Fibroblast of villous mesenchyme (primary cell): ENCODE results near the gene SH3RF3. TPM values are rescaled to one million over a fixed set of nuclear protein-coding genes. Genes with fewer than 3 reads are reported as not detected.

Source experiments
- DNase-seq: peaks from one replicate; pipeline ENCODE4 v3.0.0-alpha.2; 2010; ENCODE audit warnings: low read depth
- H3K4me3 ChIP-seq: 2 replicates; pipeline ENCODE4 v1.5.1; 2011; ENCODE audit warnings: low read depth, mild to moderate bottlenecking, low read length
- total RNA-seq: library from RNA; depleted of rRNA; stranded (reverse); fragments of >200 nt; gene quantifications from 2 replicates; pipeline ENCODE4 v1.2.3, GENCODE V29; 2012
- TF ChIP-seq, protein P1 (sequence below): IDR thresholded peaks from 2 replicates; pipeline ENCODE4 v1.5.1; 2012; ENCODE audit warnings: low read depth, mild to moderate bottlenecking, low read length; ENCODE audit not compliant: insufficient read depth

Gene SH3RF3
- total RNA-seq, 1 donor: 13.4 TPM

DNA sequence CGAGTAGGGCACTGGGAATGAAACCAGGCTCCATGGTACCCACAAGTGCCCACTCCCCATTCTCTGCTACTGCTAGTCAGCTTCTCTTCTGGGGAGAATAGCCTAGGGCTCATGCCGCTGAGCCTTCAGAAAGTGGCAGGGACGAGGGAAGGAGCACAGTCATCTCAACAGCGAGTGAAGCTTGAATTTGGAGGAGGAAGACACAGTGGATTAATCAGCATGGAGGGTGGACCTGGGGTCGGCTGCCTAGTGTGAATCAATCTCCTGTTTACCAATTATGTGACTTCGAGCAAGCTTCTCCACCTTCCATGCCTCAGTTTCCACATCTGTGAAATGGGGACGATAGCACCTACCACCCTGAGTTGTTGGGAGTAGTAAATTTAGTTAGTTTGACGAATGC lies 327.8 kb downstream of the SH3RF3 start:
- no peak overlapping the region for H3K4me3 ChIP-seq
- DNase-seq: no peak
- TF ChIP-seq, protein P1, sequence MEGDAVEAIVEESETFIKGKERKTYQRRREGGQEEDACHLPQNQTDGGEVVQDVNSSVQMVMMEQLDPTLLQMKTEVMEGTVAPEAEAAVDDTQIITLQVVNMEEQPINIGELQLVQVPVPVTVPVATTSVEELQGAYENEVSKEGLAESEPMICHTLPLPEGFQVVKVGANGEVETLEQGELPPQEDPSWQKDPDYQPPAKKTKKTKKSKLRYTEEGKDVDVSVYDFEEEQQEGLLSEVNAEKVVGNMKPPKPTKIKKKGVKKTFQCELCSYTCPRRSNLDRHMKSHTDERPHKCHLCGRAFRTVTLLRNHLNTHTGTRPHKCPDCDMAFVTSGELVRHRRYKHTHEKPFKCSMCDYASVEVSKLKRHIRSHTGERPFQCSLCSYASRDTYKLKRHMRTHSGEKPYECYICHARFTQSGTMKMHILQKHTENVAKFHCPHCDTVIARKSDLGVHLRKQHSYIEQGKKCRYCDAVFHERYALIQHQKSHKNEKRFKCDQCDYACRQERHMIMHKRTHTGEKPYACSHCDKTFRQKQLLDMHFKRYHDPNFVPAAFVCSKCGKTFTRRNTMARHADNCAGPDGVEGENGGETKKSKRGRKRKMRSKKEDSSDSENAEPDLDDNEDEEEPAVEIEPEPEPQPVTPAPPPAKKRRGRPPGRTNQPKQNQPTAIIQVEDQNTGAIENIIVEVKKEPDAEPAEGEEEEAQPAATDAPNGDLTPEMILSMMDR: no peak

DNA sequence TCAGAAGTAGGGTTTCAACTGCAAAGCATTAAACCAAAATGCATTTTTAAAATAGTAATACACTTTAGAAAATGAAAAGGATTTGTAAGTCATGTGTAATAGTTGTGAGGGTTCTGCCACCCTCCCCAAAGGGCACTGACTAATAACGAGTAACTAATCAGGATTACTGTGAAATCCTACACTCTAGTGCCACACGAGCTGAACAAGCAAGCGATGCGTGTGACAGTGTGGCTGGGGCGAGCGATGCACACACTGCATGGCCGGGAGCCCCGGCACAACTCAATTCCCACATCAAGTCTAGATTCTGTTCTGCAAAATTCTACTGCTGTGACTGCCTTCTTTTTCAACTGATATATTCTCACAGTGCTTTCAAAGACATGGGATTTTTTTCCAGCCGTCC lies 328.4 kb downstream of the SH3RF3 start:
- TF ChIP-seq, protein P1: no peak
- DNase-seq: no peak
- no peak overlapping the region for H3K4me3 ChIP-seq

DNA sequence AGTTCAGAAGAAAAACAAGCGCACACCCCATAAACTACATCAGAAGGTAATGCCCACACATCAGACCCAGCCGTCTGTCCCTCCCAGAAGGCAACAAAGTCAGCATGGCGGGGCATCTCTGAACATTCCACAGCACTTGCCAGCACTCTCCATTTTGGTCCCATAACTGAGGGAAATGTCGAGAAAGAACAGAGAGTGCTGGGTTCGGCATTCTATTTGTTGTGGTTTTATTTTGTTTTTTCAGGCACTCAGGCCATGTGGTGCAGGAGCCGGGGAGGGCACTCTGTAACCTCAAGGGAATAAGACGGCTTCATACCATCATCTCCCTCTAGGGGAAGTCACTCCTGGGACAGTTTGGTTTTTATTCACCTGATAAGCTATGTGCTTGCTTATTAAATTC lies 328.8 kb downstream of the SH3RF3 start:
- TF ChIP-seq, protein P1: no peak
- H3K4me3 ChIP-seq: no peak overlapping the region
- no peak for DNase-seq

DNA sequence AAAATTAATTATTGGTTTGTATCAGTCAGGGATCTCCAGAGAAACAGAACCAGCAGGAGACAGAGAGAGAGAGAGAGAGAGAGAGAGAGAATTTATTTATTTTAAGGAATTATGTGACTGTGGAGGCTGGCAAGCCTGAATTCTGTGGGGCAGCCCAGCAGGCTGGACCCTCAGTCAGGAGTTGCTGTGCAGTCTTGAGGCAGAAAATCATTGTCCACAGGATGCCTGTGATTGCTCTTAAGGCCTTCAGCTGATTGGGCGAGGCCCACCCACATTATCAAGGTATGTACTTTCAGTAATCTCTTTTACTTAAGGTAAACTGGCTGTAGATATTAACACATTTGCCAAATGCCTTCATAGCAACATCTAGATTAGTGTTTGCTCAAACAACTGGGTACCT lies 329.5 kb downstream of the SH3RF3 start:
- no peak overlapping the region for H3K4me3 ChIP-seq
- no peak for DNase-seq
- TF ChIP-seq, protein P1: no peak

DNA sequence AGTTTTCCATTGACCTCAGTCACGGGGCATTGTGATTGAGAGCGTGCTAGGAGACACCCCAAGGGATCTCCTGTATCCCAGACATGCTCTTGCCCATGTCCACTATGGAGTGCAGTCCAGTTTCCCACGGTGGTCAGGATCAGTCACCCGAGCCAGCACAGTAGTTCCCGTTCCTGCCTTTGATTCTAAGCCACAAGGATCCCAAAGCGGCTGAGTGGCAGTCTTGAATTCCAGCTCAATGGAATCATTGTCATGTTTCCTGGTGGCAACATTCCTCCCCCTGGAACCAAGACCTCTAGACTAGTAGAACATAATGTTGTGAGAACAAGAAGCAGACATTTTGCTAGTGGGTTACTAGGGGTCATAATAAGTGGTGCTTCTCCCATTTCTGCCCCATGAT lies 330.5 kb downstream of the SH3RF3 start:
- TF ChIP-seq, protein P1: no peak
- no peak for DNase-seq
- H3K4me3 ChIP-seq: no peak overlapping the region

DNA sequence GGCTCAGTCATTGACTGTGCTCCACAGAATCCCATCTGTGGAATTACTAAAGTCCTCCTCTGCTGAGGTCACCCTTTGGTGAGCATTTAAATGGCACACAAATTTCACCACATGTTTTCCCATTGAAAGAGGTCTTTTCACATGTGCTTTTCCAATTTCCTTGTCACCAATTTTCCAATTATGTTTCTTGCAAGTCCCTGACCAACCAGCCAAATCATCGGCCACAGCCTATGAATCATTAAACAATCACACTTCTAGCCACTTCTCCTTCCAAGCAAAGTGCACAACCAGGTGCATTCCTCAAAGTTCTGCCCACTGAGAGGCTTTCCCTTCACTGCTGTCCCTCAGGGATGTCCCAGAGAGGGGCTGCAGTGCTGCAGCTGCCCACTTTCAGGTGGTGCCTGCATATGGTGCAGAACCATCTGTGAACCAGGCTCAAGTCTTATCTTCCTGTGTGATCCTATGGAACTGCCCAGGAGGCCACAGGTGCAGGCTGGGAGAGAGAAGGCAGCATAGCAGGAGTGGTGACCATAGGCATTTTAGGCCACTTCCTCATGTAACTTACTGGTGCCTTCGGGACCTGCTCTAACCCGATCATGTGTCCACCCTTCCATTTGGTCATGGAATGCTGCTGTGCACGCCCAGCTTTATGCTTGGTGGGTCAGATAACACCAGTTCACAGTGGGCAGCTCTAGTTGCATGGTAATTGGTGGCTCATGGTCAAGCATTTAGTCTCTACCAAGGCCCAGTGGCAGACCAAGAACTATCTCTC lies 331.7 kb downstream of the SH3RF3 start:
- DNase-seq: no peak
- TF ChIP-seq, protein P1: no peak
- no peak overlapping the region for H3K4me3 ChIP-seq

DNA sequence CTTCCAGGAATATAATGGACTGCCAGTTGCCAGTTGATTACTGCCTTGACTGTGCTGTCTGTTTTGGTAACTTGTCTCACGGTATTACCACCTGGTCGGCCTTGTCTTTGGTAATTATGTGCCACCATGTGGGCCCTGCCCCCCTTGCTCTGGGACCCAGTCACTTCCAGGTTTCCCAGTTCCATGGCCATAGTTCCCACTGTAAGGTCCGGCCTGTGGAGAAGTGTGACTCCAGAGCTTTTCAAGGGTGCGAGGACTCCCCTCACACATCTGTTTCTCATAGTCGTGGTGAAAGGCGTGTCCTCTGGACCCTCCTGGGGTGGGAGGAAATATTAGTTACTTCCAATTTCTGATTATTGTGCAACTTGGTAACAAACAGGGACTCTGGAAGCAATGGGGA lies 334.2 kb downstream of the SH3RF3 start:
- H3K4me3 ChIP-seq: no peak overlapping the region
- TF ChIP-seq, protein P1: no peak
- no peak for DNase-seq
